T-helper 2 cell treated with Interferon-gamma antibody and Interleukin-4, amounts not matched to agents 100 ng/mL and 5 ng/mL, for 36 hours (primary cell): ENCODE measurements around the gene CEP57. TPM values are rescaled to one million over a fixed set of nuclear protein-coding genes. Genes with fewer than 3 reads are reported as not detected.
"Not testable (repeated sequence)": the region's sequence is repeated elsewhere in the genome, so short reads cannot be mapped to it uniquely, and the experiment has no call there.

ENCODE experiments used
- intact Hi-C: fragments of 100-400 bp; cut with micrococcal nuclease; formaldehyde crosslinking; loops from one replicate; pipeline ENCODE4 v1.15.1; 2023
- total RNA-seq: library from RNA; stranded (reverse); gene quantifications from 2 replicates; pipeline ENCODE4 v1.2.3, GENCODE V29; 2022

The CEP57 gene
- total RNA-seq, 1 donor from 2014 or later, result 83.2 TPM

- intact Hi-C loops, result no loop called here
Measured at GRCh38 chr11:95795627-95796295, 5.5 kb downstream of the CEP57 start.

GRCh38 chr11:95796501-95796900 is 6.2 kb downstream of the CEP57 start:
- intact Hi-C loops, result no loop called here

DNA sequence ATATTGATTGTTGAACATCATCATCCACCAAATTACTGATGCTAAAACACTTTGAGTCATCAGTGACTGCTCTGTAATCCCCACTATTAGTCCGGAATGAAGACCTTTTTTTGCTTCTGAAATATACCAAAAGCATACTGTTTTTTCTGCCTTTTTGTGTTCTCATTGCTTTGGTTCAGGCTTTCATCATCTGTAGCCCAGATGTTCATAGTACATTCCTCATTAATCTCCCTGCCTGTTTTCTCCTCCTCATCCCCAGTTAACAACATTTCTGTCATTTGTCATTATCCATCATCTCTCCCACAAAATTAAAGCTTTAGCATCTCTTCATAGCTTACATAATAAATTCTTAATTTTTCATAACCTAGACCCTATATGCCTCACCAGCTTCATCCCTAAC is 9.2 kb downstream of the CEP57 start:
- intact Hi-C loops, result no loop called here

GRCh38 chr11:95800438-95800837 is 10.1 kb downstream of the CEP57 start:
- intact Hi-C loops, result no loop called here

DNA sequence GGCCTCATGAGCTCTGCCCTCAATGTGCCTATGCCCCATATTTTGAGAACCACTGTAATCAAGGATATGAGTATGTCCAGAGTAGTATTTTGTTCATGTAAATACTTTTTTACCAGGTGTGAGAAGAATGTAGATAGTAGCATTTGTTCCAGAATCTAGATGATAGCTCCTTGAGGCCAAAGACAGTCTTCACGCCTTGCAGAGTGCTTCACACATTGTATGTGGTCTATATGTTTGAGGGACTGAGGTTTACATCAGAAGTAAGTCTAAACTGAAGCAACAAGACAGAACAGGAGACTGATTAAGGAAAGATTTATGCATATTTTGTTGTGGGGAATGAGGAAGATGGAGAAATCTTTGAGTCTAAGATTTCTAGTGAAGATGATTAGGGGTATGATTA is 12.5 kb downstream of the CEP57 start:
- intact Hi-C loops, result no loop called here

- intact Hi-C loops, result no loop called here
Measured at GRCh38 chr11:95803973-95804372, 13.7 kb downstream of the CEP57 start.

- intact Hi-C loops, result no loop called here
Measured at GRCh38 chr11:95805869-95806268, 15.6 kb downstream of the CEP57 start.

- intact Hi-C loops, result not testable (repeated sequence)
Measured at GRCh38 chr11:95806464-95806863, 16.2 kb downstream of the CEP57 start.

DNA sequence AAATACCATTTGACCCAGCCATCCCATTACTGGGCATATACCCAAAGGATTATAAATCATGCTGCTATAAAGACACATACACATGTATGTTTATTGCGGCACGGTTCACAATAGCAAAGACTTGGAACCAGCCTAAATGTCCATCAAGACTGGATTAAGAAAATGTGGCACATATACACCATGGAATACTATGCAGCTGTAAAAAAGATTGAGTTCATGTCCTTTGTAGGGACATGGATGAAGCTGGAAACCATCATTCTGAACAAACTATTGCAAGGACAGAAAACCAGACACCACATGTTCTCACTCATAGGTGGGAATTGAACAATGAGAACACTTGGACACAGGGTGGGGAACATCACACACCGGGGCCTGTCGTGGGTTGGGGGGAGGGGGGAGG is 20.8 kb downstream of the CEP57 start:
- intact Hi-C loops, result not testable (repeated sequence)

DNA sequence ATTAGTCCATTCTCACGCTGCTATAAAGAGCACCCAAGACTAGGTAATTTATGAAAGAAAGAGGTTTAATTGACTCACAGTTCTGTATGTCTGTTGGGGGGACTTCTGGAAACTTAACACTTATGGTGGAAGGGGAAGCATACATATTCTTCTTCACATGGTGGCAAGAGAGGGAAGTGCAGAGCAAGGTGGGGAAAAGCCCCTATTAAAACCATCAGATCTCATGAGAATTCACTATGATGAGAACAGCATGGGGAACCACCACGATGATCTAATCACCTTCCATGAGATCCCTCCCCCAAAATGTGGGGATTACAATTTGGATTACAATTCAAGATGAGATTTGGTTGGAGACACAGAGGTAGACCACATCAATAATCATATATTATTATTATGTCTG is 25.7 kb downstream of the CEP57 start:
- intact Hi-C loops, result no loop called here

DNA sequence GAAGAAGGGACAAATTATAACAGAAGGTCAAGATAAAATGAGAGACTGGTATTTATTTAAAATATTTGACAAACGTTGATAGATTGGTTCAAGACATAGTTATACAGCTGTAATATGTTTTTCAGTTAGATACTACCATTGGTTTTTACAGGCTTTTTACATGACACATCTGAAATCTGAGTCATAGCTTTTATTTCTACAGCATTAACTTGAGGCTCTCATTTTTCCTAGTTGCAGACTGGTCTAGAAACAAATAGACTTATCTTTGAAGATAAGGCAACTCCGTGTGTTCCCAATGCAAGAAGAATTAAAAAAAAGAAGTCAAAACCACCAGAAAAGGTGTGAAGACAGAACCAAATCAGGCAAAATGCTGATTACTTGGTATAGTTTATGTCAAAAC is 31.3 kb downstream of the CEP57 start:
- intact Hi-C loops, result no loop called here

- intact Hi-C loops, result no loop called here
Measured at GRCh38 chr11:95827696-95828095, 37.4 kb downstream of the CEP57 start.

DNA sequence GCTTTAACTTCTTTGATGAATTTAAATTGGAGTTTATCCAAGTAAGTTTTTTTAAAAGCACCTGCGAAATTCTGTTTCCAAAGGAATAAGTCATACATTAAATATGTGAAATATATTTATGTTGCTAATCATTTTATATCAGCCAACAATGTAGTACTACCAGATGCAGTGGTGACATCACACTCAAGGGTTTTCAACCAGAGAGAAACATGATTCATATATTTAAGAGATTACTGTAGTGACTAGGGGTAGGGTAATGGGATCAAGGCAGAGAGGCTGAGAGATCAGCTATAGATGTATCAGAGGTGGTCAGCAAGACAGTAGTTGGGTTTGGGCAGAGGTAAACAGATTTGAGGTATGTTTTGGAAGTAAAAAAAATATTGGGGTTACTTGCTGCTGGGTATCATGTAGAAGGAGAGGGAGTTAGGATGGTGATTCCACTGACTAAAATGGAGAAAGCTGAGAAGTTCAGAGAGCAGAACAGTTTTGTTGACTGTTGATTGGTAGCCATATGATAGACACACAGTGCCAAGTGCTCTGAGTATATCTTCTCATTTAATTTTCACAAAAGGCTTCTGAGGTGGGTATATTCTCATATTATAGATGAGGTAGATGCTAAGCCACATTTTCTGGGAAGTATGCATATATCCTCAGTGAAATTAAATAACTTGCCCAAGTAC is 39.4 kb downstream of the CEP57 start:
- intact Hi-C loops, result loop anchor here (10.0 kb wide), 1 partner anchor 135 kb away; no protein-coding TSS in a partner anchor

- intact Hi-C loops, result loop anchor here (10.0 kb wide), 1 partner anchor 133 kb away; no protein-coding TSS in a partner anchor
Measured at GRCh38 chr11:95831198-95831883, 41.0 kb downstream of the CEP57 start.

DNA sequence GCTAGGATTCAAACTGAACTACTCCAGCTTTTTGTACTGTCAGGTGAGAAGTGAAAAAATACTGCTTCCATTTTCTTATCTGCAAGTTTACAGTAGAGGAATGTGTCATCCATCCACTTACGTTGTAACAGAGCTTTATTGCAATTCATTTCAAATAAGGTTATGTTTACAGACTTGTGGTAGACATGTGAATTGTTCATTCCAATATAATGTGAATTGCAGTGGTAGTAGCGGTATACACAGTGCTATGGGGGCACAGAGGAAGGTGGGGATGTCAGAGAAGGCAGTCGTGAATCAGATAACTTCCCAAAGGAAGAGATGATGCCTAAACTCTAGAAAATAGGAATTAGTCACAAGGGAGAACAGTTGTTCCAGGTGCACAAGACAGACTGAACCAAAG is 42.5 kb downstream of the CEP57 start:
- intact Hi-C loops, result loop anchor here (10.0 kb wide), 1 partner anchor 132 kb away; no protein-coding TSS in a partner anchor

GRCh38 chr11:95833378-95833777 is 43.1 kb downstream of the CEP57 start:
- intact Hi-C loops, result loop anchor here (10.0 kb wide), 1 partner anchor 131 kb away; no protein-coding TSS in a partner anchor

DNA sequence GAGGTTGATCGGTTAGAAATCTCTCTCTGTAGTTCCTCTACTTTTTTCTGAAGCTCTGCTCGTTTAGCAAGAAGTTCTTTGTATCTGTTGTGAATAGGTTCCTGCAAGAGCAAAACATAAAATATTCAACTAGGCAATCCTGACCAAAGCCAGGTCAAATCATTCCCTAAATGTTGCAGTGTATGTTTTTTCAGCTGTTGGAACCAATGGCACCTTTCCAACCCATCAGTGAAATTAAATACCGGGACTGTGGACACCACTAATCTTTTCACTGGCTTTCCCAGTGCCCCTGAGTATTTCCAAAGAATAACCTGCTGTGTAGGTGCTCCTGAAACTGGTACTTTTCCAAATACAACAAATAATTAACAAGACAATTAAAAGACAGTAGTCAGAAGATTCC is 45.1 kb downstream of the CEP57 start:
- intact Hi-C loops, result loop anchor here (10.0 kb wide), 1 partner anchor 129 kb away; no protein-coding TSS in a partner anchor

GRCh38 chr11:95835768-95836488 is 45.6 kb downstream of the CEP57 start:
- intact Hi-C loops, result loop anchor here (1.0 to 10.0 kb wide), 4 partner anchors 129 to 590 kb away; partner anchors contain the start of gene MAML2

DNA sequence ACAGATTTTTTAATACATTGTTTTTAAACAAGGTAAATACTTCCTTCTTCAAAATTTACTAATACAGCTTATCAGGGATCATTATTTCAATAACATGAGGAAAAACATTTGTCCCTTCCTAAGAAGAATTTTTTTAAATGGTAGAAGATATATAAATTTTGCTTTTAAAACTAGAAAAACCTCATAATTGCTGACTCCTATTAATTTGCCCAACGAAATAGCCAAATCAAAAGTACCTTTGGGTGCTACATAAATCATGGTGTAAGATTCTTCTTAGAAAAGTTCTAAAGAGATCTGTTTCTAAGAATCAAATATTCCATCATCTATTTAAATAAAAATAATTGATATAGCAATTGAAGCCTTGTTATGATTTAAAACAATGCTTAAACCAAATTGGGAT is 54.9 kb downstream of the CEP57 start:
- intact Hi-C loops, result no loop called here

DNA sequence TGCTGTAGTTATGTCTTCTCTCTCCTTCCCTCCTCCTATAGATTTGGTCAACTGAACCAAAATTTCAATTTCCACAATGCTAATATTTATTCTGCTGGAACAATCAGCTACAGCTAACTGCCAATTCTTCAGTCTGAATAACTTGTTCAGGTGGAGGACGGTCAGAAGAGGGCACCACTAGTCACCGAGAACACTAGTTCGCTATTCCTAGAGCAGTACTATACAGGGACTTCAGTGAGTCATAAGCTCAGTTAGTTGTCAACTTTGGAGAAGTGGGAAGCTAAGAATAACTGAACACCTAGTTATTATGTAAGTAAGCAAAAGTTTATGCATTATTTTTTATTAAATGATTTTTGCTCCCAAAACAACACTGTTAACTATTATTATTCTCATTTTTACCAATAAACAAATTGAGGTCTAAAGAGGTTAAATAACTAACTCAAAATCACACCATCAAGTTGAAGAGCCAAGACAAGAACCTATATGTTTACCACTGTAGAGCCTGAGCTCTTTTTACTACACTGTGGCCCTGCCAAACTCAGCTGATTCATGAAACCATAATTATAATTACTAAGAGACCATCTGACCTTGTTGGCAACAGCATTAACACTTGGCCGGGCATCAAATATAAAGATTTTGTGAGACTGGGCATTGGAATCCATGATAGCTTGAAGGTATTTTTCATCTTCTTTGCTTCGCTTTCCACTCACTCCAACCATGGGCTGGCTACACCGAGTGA is 59.0 kb downstream of the CEP57 start:
- intact Hi-C loops, result no loop called here

- intact Hi-C loops, result no loop called here
Measured at GRCh38 chr11:95850137-95850536, 59.8 kb downstream of the CEP57 start.
